HG03196 (cell line): ENCODE results near the gene TTC21A.
A peak's percentile ranks its signal among the peaks of the same experiment; 100 is the strongest.
"Not testable (repeated sequence)": the region's sequence is repeated elsewhere in the genome, so short reads cannot be mapped to it uniquely, and the experiment has no call there.

ENCODE experiments used
- ATAC-seq: cut with Tn5 transposase; IDR thresholded peaks from one replicate; pipeline ENCODE4 v1.9.1; 2021; ENCODE audit not compliant: unreplicated experiment

Gene TTC21A

GRCh38 chr3:39107388-39108199, at the start of gene TTC21A, which contains the start of gene GORASP1:
TTC21A (plus strand) TSS chr3:39107680; CDS start chr3:39107838, 158 bp downstream.
GORASP1 (minus strand) TSS chr3:39107627; CDS start chr3:39107541, 86 bp downstream.
- ATAC-seq, result peak; percentile 41

- not testable (repeated sequence) for ATAC-seq
These were observed 46.3 kb upstream of the TTC21A start for GRCh38 chr3:39061228-39061627.

GRCh38 chr3:39062180-39062579, 45.3 kb upstream of the TTC21A start:
- ATAC-seq, result no peak

GRCh38 chr3:39063143-39063542, 44.3 kb upstream of the TTC21A start:
- no peak for ATAC-seq

- no peak for ATAC-seq
These were observed 42.8 kb upstream of the TTC21A start for GRCh38 chr3:39064646-39065045.

GRCh38 chr3:39065197-39065596, 42.3 kb upstream of the TTC21A start:
- no peak for ATAC-seq

GRCh38 chr3:39067286-39067685, 40.2 kb upstream of the TTC21A start:
- no peak for ATAC-seq

- ATAC-seq, result no peak
These were observed 38.9 kb upstream of the TTC21A start for GRCh38 chr3:39068556-39068955.

GRCh38 chr3:39075910-39076309, 31.6 kb upstream of the TTC21A start:
- ATAC-seq, result no peak

- ATAC-seq, result no peak
These were observed 27.9 kb upstream of the TTC21A start for GRCh38 chr3:39079530-39079929.

GRCh38 chr3:39080026-39080425, 27.5 kb upstream of the TTC21A start:
- ATAC-seq, result no peak

GRCh38 chr3:39082666-39083313, 24.7 kb upstream of the TTC21A start:
- no peak for ATAC-seq

- ATAC-seq, result no peak
These were observed 21.3 kb upstream of the TTC21A start for GRCh38 chr3:39086144-39086543.

GRCh38 chr3:39088456-39088855, 19.0 kb upstream of the TTC21A start:
- no peak for ATAC-seq

GRCh38 chr3:39088889-39089288, 18.6 kb upstream of the TTC21A start:
- ATAC-seq, result no peak

- no peak for ATAC-seq
These were observed 16.6 kb upstream of the TTC21A start for GRCh38 chr3:39090922-39091321.

GRCh38 chr3:39094851-39095677, 12.4 kb upstream of the TTC21A start:
- ATAC-seq, result no peak

GRCh38 chr3:39095778-39096177, 11.7 kb upstream of the TTC21A start:
- no peak for ATAC-seq

GRCh38 chr3:39096775-39097174, 10.7 kb upstream of the TTC21A start:
- ATAC-seq, result no peak

- no peak for ATAC-seq
These were observed 9.6 kb upstream of the TTC21A start for GRCh38 chr3:39097716-39098472.
